HepG2 (cell line): Measurements from ENCODE around the gene DCDC1. TPM values are rescaled to one million over a fixed set of nuclear protein-coding genes. Genes with fewer than 3 reads are reported as not detected.

Experiments
- CREB1 ChIP-seq, 2 experiments: fragments of 450-650 bp in 1 of 2; IDR thresholded peaks; 2 replicates each; pipeline ENCODE4 v1.6.1; 2016 to 2017; ENCODE audit warnings: control low read depth in 1 of 2, mild to moderate bottlenecking in 1 of 2, missing compliant biosample characterization in 1 of 2, missing genetic modification characterization in 1 of 2
- DBP ChIP-seq: sonication (generic); formaldehyde crosslinking; IDR thresholded peaks from 2 replicates; pipeline ENCODE4 v1.4.0; 2020; ENCODE audit warnings: missing genetic modification reagents; ENCODE audit errors: not compliant biosample characterization
- EED ChIP-seq: sonication (generic); formaldehyde crosslinking; IDR thresholded peaks from 2 replicates; pipeline ENCODE4 v1.5.0; 2020; ENCODE audit warnings: mild to moderate bottlenecking, missing genetic modification reagents
- HNRNPLL ChIP-seq: fragments of 200-400 bp; formaldehyde crosslinking; IDR thresholded peaks from 2 replicates; pipeline ENCODE4 v1.6.1; 2017; ENCODE audit warnings: mild to moderate bottlenecking, low read depth, low read length; ENCODE audit not compliant: poor library complexity, severe bottlenecking
- XRCC5 ChIP-seq: fragments of 200-400 bp; formaldehyde crosslinking; optimal IDR thresholded peaks from 2 replicates; pipeline ENCODE3; 2017; ENCODE audit warnings: mild to moderate bottlenecking, low read length
- ZNF282 ChIP-seq: fragments of 450-650 bp; IDR thresholded peaks from 2 replicates; pipeline ENCODE4 v1.6.1; 2018; ENCODE audit not compliant: partially characterized antibody
- ZNF3 ChIP-seq: IDR thresholded peaks from 2 replicates; pipeline ENCODE4 v1.7.0; 2017; ENCODE audit warnings: inconsistent platforms
- ZNF670 ChIP-seq: sonication (generic); formaldehyde crosslinking; IDR thresholded peaks from 2 replicates; pipeline ENCODE4 v1.8.0; 2022; ENCODE audit warnings: mild to moderate bottlenecking, missing genetic modification reagents, borderline replicate concordance
- polyA plus RNA-seq, 8 experiments: library from polyadenylated mRNA; depleted of rRNA in 3 of 8; stranded (reverse) in 7 of 8; unstranded in 1 of 8; fragments of >200 nt; fragmentation: Illumina TruSeq in 4 of 8; extraction: Trizol in 4 of 8; gene quantifications; 2 replicates each; pipeline versions ENCODE4 v1.2.1 to v1.2.3, GENCODE V29; 2011 to 2016; ENCODE audit warnings: low read depth in 4 of 8, missing spikeins in 1 of 8, mixed read lengths in 1 of 8; ENCODE audit not compliant: insufficient read depth in 1 of 8
- total RNA-seq, 5 experiments: library from RNA; depleted of rRNA; stranded (reverse); fragments of >200 nt; fragmentation: Illumina TruSeq; extraction: Trizol; gene quantifications; 2 replicates each; pipeline ENCODE4 v1.2.3, GENCODE V29; 2016; ENCODE audit warnings: low read depth in 1 of 5
- TF ChIP-seq, protein P1 (sequence below): sonication (generic); formaldehyde crosslinking; IDR thresholded peaks from 2 replicates; pipeline ENCODE4 v1.4.0; 2020; ENCODE audit warnings: low read depth, mild to moderate bottlenecking, missing genetic modification reagents
- TF ChIP-seq, protein P2 (sequence below): sonication (generic); formaldehyde crosslinking; IDR thresholded peaks from 2 replicates; pipeline ENCODE4 v1.9.0; 2021; ENCODE audit warnings: mild to moderate bottlenecking, missing genetic modification reagents
- TF ChIP-seq, protein P3 (sequence below): sonication (generic); formaldehyde crosslinking; IDR thresholded peaks from 2 replicates; pipeline ENCODE4 v1.8.0; 2022; ENCODE audit warnings: mild to moderate bottlenecking, missing genetic modification reagents
- TF ChIP-seq, protein P4 (sequence below): sonication (generic); formaldehyde crosslinking; IDR thresholded peaks from 2 replicates; pipeline ENCODE4 v1.4.0; 2020; ENCODE audit warnings: mild to moderate bottlenecking, missing genetic modification reagents, borderline replicate concordance

DCDC1 gene
- total and polyA plus RNA-seq, 2 of the 13 experiments (the other 11 are each of a cell fraction or from before 2014, with no cell fraction given): 0.12 to 0.27 TPM

- TF ChIP-seq XRCC5: peak; percentile 91
- TF ChIP-seq, protein P1, sequence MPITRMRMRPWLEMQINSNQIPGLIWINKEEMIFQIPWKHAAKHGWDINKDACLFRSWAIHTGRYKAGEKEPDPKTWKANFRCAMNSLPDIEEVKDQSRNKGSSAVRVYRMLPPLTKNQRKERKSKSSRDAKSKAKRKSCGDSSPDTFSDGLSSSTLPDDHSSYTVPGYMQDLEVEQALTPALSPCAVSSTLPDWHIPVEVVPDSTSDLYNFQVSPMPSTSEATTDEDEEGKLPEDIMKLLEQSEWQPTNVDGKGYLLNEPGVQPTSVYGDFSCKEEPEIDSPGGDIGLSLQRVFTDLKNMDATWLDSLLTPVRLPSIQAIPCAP (CRISPR knock-in tag): no peak
- peak; percentile 49 for TF ChIP-seq EED
- TF ChIP-seq HNRNPLL: peak; percentile 82
- TF ChIP-seq CREB1 (IDR thresholded peaks at IDR 0.05): peak; percentile 74
- TF ChIP-seq CREB1 (CRISPR knock-in tag; IDR thresholded peaks at IDR 0.05): peak; percentile 87
- TF ChIP-seq, protein P2, sequence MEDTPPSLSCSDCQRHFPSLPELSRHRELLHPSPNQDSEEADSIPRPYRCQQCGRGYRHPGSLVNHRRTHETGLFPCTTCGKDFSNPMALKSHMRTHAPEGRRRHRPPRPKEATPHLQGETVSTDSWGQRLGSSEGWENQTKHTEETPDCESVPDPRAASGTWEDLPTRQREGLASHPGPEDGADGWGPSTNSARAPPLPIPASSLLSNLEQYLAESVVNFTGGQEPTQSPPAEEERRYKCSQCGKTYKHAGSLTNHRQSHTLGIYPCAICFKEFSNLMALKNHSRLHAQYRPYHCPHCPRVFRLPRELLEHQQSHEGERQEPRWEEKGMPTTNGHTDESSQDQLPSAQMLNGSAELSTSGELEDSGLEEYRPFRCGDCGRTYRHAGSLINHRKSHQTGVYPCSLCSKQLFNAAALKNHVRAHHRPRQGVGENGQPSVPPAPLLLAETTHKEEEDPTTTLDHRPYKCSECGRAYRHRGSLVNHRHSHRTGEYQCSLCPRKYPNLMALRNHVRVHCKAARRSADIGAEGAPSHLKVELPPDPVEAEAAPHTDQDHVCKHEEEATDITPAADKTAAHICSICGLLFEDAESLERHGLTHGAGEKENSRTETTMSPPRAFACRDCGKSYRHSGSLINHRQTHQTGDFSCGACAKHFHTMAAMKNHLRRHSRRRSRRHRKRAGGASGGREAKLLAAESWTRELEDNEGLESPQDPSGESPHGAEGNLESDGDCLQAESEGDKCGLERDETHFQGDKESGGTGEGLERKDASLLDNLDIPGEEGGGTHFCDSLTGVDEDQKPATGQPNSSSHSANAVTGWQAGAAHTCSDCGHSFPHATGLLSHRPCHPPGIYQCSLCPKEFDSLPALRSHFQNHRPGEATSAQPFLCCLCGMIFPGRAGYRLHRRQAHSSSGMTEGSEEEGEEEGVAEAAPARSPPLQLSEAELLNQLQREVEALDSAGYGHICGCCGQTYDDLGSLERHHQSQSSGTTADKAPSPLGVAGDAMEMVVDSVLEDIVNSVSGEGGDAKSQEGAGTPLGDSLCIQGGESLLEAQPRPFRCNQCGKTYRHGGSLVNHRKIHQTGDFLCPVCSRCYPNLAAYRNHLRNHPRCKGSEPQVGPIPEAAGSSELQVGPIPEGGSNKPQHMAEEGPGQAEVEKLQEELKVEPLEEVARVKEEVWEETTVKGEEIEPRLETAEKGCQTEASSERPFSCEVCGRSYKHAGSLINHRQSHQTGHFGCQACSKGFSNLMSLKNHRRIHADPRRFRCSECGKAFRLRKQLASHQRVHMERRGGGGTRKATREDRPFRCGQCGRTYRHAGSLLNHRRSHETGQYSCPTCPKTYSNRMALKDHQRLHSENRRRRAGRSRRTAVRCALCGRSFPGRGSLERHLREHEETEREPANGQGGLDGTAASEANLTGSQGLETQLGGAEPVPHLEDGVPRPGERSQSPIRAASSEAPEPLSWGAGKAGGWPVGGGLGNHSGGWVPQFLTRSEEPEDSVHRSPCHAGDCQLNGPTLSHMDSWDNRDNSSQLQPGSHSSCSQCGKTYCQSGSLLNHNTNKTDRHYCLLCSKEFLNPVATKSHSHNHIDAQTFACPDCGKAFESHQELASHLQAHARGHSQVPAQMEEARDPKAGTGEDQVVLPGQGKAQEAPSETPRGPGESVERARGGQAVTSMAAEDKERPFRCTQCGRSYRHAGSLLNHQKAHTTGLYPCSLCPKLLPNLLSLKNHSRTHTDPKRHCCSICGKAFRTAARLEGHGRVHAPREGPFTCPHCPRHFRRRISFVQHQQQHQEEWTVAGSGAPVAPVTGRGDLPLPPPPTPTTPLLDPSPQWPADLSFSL (CRISPR knock-in tag): no peak
- no peak for TF ChIP-seq ZNF3 (CRISPR knock-in tag)
- TF ChIP-seq ZNF282: no peak
- no peak for TF ChIP-seq ZNF670
- TF ChIP-seq, protein P3, sequence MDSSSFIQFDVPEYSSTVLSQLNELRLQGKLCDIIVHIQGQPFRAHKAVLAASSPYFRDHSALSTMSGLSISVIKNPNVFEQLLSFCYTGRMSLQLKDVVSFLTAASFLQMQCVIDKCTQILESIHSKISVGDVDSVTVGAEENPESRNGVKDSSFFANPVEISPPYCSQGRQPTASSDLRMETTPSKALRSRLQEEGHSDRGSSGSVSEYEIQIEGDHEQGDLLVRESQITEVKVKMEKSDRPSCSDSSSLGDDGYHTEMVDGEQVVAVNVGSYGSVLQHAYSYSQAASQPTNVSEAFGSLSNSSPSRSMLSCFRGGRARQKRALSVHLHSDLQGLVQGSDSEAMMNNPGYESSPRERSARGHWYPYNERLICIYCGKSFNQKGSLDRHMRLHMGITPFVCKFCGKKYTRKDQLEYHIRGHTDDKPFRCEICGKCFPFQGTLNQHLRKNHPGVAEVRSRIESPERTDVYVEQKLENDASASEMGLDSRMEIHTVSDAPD (CRISPR knock-in tag): no peak
- no peak for TF ChIP-seq DBP (CRISPR knock-in tag)
- TF ChIP-seq, protein P4, sequence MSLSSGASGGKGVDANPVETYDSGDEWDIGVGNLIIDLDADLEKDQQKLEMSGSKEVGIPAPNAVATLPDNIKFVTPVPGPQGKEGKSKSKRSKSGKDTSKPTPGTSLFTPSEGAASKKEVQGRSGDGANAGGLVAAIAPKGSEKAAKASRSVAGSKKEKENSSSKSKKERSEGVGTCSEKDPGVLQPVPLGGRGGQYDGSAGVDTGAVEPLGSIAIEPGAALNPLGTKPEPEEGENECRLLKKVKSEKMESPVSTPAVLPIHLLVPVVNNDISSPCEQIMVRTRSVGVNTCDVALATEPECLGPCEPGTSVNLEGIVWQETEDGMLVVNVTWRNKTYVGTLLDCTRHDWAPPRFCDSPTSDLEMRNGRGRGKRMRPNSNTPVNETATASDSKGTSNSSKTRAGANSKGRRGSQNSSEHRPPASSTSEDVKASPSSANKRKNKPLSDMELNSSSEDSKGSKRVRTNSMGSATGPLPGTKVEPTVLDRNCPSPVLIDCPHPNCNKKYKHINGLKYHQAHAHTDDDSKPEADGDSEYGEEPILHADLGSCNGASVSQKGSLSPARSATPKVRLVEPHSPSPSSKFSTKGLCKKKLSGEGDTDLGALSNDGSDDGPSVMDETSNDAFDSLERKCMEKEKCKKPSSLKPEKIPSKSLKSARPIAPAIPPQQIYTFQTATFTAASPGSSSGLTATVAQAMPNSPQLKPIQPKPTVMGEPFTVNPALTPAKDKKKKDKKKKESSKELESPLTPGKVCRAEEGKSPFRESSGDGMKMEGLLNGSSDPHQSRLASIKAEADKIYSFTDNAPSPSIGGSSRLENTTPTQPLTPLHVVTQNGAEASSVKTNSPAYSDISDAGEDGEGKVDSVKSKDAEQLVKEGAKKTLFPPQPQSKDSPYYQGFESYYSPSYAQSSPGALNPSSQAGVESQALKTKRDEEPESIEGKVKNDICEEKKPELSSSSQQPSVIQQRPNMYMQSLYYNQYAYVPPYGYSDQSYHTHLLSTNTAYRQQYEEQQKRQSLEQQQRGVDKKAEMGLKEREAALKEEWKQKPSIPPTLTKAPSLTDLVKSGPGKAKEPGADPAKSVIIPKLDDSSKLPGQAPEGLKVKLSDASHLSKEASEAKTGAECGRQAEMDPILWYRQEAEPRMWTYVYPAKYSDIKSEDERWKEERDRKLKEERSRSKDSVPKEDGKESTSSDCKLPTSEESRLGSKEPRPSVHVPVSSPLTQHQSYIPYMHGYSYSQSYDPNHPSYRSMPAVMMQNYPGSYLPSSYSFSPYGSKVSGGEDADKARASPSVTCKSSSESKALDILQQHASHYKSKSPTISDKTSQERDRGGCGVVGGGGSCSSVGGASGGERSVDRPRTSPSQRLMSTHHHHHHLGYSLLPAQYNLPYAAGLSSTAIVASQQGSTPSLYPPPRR (CRISPR knock-in tag): no peak
Observed at GRCh38 chr11:31369348-31370329, at the start of gene DCDC1, which contains the start of gene DNAJC24 (continued).
